ENCODE results near the gene DHCR7.
A peak's percentile ranks its signal among the peaks of the same experiment; 100 is the strongest.

The DHCR7 gene

DNA sequence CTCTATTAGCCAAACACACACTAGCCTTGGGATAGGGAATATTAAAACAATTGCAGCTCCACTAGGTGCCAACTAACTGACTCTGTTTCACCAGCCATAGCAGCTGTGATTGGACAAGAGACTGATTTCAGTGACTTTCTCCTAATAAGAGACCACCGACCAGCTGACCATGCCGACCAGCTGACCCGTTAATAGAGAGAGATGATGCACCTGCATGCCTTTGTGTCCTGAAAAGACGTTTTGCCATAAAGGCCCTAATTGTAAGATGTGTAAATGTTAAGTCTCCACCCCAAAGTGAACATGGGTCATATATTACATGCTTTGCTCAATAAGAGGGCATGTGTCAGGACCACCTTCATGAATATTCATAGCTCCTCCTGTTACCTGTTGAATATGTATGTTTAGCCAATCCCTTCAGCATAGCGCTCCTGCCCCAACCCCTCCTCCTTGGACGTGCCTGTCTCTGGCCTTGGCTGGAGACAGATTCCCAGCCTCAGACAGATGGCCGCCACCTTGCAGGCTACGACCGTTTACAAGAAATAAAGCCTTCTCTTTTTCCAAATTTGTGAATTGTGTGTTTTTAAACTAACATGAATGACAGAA, 3.5 kb upstream of the DHCR7 start:
- TF ChIP-seq CTCF (IDR thresholded peaks at IDR 0.05; ENCODE audit: insufficient read depth, low read depth, low read length, missing control alignments) = no peak
- H3K4me3 ChIP-seq (ENCODE audit: low read depth, low read length) = peak overlapping the region; percentile 87
- DNase-seq (ENCODE audit: low read depth) = peak; percentile 23

DNA sequence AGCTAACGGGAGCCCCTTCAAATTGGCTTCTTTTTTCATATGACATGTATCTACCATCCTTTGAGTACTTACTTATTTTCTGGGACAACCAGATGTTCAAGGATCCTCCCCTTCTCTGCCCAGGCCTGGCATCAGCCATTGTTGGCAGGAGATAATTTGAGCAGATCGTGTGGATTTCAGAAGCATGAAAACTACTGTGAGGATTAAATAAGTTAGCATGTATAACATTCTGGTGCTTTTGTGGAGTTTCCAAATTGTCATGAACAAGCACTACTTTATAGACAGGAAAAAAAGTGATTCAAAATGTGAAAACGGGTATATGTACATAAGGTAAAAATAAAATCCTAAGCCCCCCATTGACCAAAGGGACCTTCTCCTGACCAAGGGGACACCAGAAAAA, 2.7 kb upstream of the DHCR7 start:
- TF ChIP-seq CTCF (IDR thresholded peaks at IDR 0.05; ENCODE audit: insufficient read depth, low read depth, low read length, missing control alignments) = no peak
- no peak for DNase-seq (ENCODE audit: low read depth)
- H3K4me3 ChIP-seq (ENCODE audit: low read depth, low read length) = no peak overlapping the region

GRCh38 chr11:71450507-71450906, 2.3 kb upstream of the DHCR7 start:
- DNase-seq (ENCODE audit: low read depth) = no peak
- no peak overlapping the region; the same call in 1 of the 2 replicates for H3K4me3 ChIP-seq (ENCODE audit: low read depth, low read length)
- no peak for TF ChIP-seq CTCF (IDR thresholded peaks at IDR 0.05; ENCODE audit: insufficient read depth, low read depth, low read length, missing control alignments)

DNA sequence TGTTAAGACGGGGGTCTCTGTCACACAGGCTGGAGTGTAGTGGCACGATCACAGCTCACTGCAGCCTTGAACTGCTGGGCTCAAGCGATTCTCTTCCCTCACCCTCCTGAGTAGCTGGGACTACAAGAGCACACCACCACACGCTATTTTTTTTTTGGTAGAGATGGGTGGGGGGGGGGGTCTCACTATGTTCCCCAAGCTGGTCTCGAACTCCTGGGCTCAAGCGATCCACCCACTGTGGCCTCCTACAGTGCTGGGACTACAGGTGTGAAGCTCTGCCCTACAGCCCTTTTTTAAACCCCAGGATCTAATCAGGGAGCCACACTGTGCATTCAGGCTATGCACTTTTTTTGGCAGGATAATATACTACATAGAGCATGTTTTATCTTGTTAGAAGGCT, 1.4 kb upstream of the DHCR7 start:
- no peak for DNase-seq (ENCODE audit: low read depth)
- H3K4me3 ChIP-seq (ENCODE audit: low read depth, low read length) = peak overlapping the region; percentile 67

DNA sequence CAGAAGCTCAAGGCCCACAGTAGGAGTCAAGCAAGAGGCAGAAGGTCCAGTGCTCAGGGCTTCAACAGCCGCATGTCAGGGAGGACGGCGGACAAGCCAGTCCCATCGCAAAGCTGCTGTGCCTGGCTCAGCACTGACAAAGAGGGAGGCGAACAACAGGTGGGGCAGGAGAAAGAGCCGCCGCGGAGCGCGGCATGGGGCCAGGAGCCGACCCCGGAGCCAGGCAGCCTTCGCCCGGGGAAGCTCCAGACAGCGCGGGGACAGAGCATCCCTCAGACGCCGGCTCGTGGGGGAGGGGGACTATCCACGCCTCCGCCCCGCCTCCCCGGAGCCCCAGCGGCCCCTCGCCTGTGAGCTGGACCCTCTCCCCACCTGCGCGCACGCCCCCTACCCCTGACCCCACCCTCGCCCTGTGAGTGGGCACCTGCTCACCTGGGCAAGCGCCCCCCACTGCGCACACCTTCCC, 369 bp downstream of the DHCR7 start:
- TF ChIP-seq CTCF (IDR thresholded peaks at IDR 0.05; ENCODE audit: insufficient read depth, low read depth, low read length, missing control alignments) = no peak
- H3K4me3 ChIP-seq (ENCODE audit: low read depth, low read length) = peak overlapping the region; percentile 67
- peak; percentile 22 for DNase-seq (ENCODE audit: low read depth)

More for the DNA sequence above, 1.4 kb upstream of the DHCR7 start:
- no peak for TF ChIP-seq CTCF (IDR thresholded peaks at IDR 0.05; ENCODE audit: insufficient read depth, low read depth, low read length, missing control alignments)

GRCh38 chr11:71446942-71447688, 1.1 kb downstream of the DHCR7 start:
- peak overlapping the region; percentile 67 for H3K4me3 ChIP-seq (ENCODE audit: low read depth, low read length)
- TF ChIP-seq CTCF (IDR thresholded peaks at IDR 0.05; ENCODE audit: insufficient read depth, low read depth, low read length, missing control alignments) = no peak
- no peak for DNase-seq (ENCODE audit: low read depth)

Measured in GM12865 (cell line).